ENCODE results near the gene DCST2. TPM values are rescaled to one million over a fixed set of nuclear protein-coding genes. Genes with fewer than 3 reads are reported as not detected.

Gene DCST2
- total and polyA plus RNA-seq, 10 of the 15 experiments (the other 5 are each of a cell fraction or from before 2014, with no cell fraction given) = 0.33 to 0.41 (median 0.36) TPM; not detected in 7

- no peak for TF ChIP-seq EZH2 (IDR thresholded peaks at IDR 0.05; ENCODE audit: borderline replicate concordance, control insufficient read depth, low read depth, low read length)
- TF ChIP-seq SPI1 (IDR thresholded peaks at IDR 0.05; ENCODE audit: borderline replicate concordance, insufficient read depth, low read depth, low read length) = no peak
- no peak for TF ChIP-seq IRF5 (IDR thresholded peaks at IDR 0.05; ENCODE audit: borderline replicate concordance)
- TF ChIP-seq NBN (IDR thresholded peaks at IDR 0.05) = 0 out of 2 replicates have a peak, but pooled peaks have one; percentile 8
- peak; percentile 37; the same call in 1 of the 2 replicates for TF ChIP-seq MLLT1 (IDR thresholded peaks at IDR 0.05)
- TF ChIP-seq DPF2 (IDR thresholded peaks at IDR 0.05) = no peak
- no peak for TF ChIP-seq CEBPZ (IDR thresholded peaks at IDR 0.05; ENCODE audit: low read depth, low read length)
- no peak for TF ChIP-seq JUNB (IDR thresholded peaks at IDR 0.05)
- TF ChIP-seq BCL3 (IDR thresholded peaks at IDR 0.05; ENCODE audit: borderline replicate concordance, insufficient read depth, low read depth, low read length, poor library complexity, severe bottlenecking) = no peak
- peak; percentile 38; the same call in 1 of the 2 replicates for TF ChIP-seq SIN3A (IDR thresholded peaks at IDR 0.05; ENCODE audit: low read depth, low read length)
Measured at GRCh38 chr1:155003227-155003765, 30.3 kb downstream of the DCST2 start (continued).
